Adrenal gland (tissue), 12 donors: ENCODE data around the gene APLF. TPM values are rescaled to one million over a fixed set of nuclear protein-coding genes. Genes with fewer than 3 reads are reported as not detected.

Source experiments
- DNase-seq, 7 donors: peaks; one replicate each; pipeline ENCODE4 v3.0.0-alpha.2; 2019 to 2020
- H3K27ac ChIP-seq, 5 donors: fragments of 200-600 bp; sonication (generic) in 4 of 5; 1 replicate in 3 of 5; 2 replicates in 2 of 5; pipeline versions ENCODE4 v1.5.1 to v1.8.0; 2016 to 2020; ENCODE audit warnings: mild to moderate bottlenecking in 1 of 5
- H3K27me3 ChIP-seq: fragments of 200-600 bp; 2 replicates; pipeline ENCODE4 v1.8.0; 2021
- H3K36me3 ChIP-seq, 2 donors: fragments of 200-600 bp; replicated peaks in 1 of 2; 1 replicate in 1 of 2; 2 replicates in 1 of 2; pipeline versions ENCODE4 v1.5.1 to v1.8.0; 2018 to 2022
- H3K4me1 ChIP-seq, 2 donors: fragments of 200-600 bp; replicated peaks in 1 of 2; 1 replicate in 1 of 2; 2 replicates in 1 of 2; pipeline versions ENCODE4 v1.5.1 to v1.8.0; 2018 to 2021
- H3K4me3 ChIP-seq, 4 donors: fragments of 200-600 bp; sonication (generic) in 3 of 4; one replicate each; pipeline ENCODE4 v1.5.1; 2016 to 2018
- H3K9me3 ChIP-seq, 3 donors: fragments of 200-600 bp; sonication (generic) in 1 of 3; replicated peaks in 1 of 3; 1 replicate in 2 of 3; 2 replicates in 1 of 3; pipeline versions ENCODE4 v1.5.1 to v1.8.0; 2016 to 2021
- POLR2A ChIP-seq, 2 donors: fragments of 450-650 bp; IDR thresholded peaks; one replicate each; pipeline ENCODE4 v1.6.1; 2017; ENCODE audit warnings: antibody characterized with exemption in 2 of 2, mild to moderate bottlenecking in 2 of 2, moderate library complexity in 1 of 2
- WGBS, 4 donors: extraction: QIAGEN DNeasy Blood & Tissue Kit in 2 of 4; methylation state at CpG; one replicate each; pipeline versions ENCODE4 v1.1.5 to v1.1.7; 2013 to 2017; 5-methylcytosine and 5-hydroxymethylcytosine counted together
- intact Hi-C, 2 donors: fragments of 100-400 bp; cut with DNase I; formaldehyde crosslinking; loops; one replicate each; pipeline versions ENCODE4 v1.14.1 to v1.15.0; 2022 to 2023
- polyA plus RNA-seq, 3 donors: library from polyadenylated mRNA; stranded (reverse); fragments of 200-250 nt in 2 of 3; fragments of 350-450 nt in 1 of 3; fragmentation: Illumina TruSeq in 1 of 3; extraction: RNeasy Lipid Tissue Mini Kit (QIAGEN cat#74804) in 1 of 3; gene quantifications; one replicate each; pipeline ENCODE4 v1.2.3, GENCODE V29; 2013 to 2014
- total RNA-seq, 9 donors: library from RNA; depleted of rRNA in 4 of 9; stranded (reverse); fragments of >200 nt in 4 of 9; fragments of 120-200 nt in 1 of 9; fragmentation: NEBNext Ultra II Directional in 1 of 9; extraction: Animal tissue kit (Norgen Biotek cat#: 25700) in 1 of 9; gene quantifications; one replicate each; pipeline versions ENCODE4 v1.1.0 to v1.2.4, GENCODE V29; 2013 to 2023
- TF ChIP-seq, protein P1 (sequence below), 6 experiments: fragments of 450-650 bp in 4 of 6; fragments of 200-600 bp in 2 of 6; sonication (generic) in 1 of 6; IDR thresholded peaks; 1 replicate in 5 of 6; 2 replicates in 1 of 6; pipeline versions ENCODE4 v1.5.1 to v1.8.0; 2016 to 2021; ENCODE audit warnings: antibody characterized with exemption in 6 of 6, mild to moderate bottlenecking in 2 of 6, moderate library complexity in 1 of 6
- donor health status: healthy with polysubstance abuse.
- donor health status: Bipolar disorder and iron deficiency.
- donor health status: DM: yes; HTN: yes; CAD: no.
- donor health status: DM: no; HTN: no; CAD: no.
- donor health status: DM: no; HTN: no; CAD: no.
- donor health status: DM: yes; HTN: yes; CAD: no.

Gene APLF
- total and polyA plus RNA-seq, 12 donors: 1.1 to 6.8 (median 3.6) TPM

DNA sequence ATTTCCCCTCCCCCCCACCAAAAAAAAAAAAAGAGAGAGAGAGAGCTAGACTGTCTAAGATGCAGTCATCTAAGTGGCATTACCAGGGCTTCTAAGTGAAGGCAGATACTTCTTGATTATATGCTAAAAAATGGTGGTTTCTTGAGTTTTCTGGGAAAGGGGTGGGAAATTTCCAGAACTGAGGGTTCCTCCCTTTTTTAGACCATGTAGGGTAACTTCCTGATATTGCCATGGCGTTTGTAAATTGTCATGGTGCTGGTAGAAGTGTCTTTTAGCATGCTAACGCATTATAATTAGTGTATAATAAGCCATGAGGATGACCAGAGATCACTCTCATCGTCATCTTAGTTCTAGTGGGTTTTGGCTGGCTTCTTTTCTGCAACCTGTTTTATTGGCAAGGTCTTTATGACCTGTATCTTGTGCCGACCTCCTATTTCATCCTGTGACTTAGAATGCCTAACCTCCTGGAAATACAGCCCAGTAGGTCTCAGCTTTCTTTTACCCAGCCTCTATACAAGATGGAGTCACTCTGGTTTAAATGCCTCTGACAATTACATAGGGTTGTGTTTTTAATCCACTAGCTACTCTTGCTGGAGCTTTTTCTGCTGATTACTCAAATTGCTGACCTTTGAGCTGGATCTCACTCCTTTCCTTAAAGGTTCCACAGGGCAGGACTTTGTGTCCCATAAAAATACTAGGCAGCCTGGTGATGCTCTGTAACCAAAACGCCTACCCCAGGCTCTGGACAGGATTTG is 145.6 kb downstream of the APLF start:
- H3K27ac ChIP-seq: no peak overlapping the region
- H3K36me3 ChIP-seq: no peaks in the 10 kb centered on the region
- intact Hi-C loops: no loop called here
- no peaks in the 10 kb centered on the region for H3K9me3 ChIP-seq
- no peak for DNase-seq
- H3K4me1 ChIP-seq: no peaks in the 10 kb centered on the region
- TF ChIP-seq POLR2A (IDR thresholded peaks at IDR 0.05): no peak
- TF ChIP-seq, protein P1, sequence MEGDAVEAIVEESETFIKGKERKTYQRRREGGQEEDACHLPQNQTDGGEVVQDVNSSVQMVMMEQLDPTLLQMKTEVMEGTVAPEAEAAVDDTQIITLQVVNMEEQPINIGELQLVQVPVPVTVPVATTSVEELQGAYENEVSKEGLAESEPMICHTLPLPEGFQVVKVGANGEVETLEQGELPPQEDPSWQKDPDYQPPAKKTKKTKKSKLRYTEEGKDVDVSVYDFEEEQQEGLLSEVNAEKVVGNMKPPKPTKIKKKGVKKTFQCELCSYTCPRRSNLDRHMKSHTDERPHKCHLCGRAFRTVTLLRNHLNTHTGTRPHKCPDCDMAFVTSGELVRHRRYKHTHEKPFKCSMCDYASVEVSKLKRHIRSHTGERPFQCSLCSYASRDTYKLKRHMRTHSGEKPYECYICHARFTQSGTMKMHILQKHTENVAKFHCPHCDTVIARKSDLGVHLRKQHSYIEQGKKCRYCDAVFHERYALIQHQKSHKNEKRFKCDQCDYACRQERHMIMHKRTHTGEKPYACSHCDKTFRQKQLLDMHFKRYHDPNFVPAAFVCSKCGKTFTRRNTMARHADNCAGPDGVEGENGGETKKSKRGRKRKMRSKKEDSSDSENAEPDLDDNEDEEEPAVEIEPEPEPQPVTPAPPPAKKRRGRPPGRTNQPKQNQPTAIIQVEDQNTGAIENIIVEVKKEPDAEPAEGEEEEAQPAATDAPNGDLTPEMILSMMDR (IDR thresholded peaks at IDR 0.05): no peak
- 71 to 87% (median 83%) methylated on average over 5 of the region's 5 CpGs for WGBS, 4 donors
- H3K27me3 ChIP-seq: no peaks in the 10 kb centered on the region
- no peak overlapping the region for H3K4me3 ChIP-seq

DNA sequence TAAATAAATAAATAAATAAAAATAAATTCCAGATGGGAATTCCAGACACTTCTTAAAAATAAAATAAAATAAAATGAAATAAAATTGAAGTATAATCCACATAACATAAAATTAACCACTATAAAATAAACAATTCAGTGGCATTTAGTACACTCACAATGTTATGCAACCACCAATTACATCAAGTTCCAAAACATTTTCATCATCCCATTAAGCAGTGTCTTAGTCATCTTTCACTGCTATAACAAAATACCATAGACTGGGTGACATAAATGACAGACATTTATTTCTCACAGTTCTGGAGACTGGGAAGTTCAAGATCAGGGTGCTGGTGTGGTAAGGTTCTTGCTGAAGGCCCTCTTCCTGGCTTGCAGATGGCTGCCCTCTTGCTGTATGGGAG is 153.4 kb downstream of the APLF start:
- Histone ChIP-seq H3K9me3 (no peaks in the 10 kb centered on the region), H3K36me3 (no peaks in the 10 kb centered on the region), H3K4me1 (no peaks in the 10 kb centered on the region), H3K27ac (no peak overlapping the region), H3K4me3 (no peak overlapping the region), H3K27me3 (no peaks in the 10 kb centered on the region)
- intact Hi-C loops: no loop called here
- TF ChIP-seq, protein P1 (IDR thresholded peaks at IDR 0.05): no peak
- no peak for TF ChIP-seq POLR2A (IDR thresholded peaks at IDR 0.05)
- no peak for DNase-seq

DNA sequence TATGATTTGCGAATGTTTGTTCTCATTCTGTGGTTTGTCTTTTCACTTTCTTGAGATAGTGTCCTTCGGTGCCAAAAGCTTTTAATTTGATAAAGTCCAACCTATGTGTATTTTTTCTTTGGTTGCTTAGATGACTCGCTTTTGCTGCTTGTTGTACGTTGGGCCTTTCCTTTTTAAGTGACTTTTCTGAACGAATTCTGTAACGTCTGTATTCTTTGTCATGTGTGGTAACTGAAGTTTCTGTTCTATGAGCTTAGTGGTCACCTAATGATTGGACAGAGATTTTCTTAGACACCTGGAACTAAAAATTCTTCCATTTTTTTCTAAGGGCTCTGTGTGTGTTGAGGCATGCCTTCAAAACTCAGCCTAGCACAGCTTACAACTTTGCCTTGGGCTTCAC is 156.4 kb downstream of the APLF start:
- no peak for TF ChIP-seq POLR2A (IDR thresholded peaks at IDR 0.05)
- TF ChIP-seq, protein P1 (IDR thresholded peaks at IDR 0.05): no peak

DNA sequence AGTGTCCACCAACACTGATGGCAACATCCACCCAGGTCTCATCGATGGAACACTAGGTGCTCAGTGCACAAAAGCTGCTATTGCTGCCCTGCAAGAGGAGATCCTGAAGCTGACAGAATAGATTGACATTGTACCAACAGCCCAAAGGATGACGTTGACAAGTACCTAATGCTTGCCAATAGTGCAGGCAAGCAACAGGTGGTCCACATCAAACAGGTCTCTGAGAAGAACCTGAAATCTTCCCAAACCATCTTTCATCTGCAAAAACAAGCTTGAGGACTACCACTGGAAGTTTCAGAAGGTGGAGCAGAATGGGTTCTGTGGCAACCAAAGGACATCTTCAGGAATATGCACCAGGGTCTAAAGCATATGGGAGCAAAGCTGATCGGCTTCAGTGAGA is 160.2 kb downstream of the APLF start:
- Histone ChIP-seq H3K27me3 (no peaks in the 10 kb centered on the region), H3K4me3 (no peak overlapping the region), H3K9me3 (no peaks in the 10 kb centered on the region), H3K36me3 (no peaks in the 10 kb centered on the region), H3K4me1 (no peaks in the 10 kb centered on the region), H3K27ac (no peak overlapping the region)
- no peak for DNase-seq
- WGBS, 4 donors: 80 to 87% (median 84%) methylated on average over 2 to 3 of the region's 3 CpGs
- TF ChIP-seq, protein P1 (IDR thresholded peaks at IDR 0.05): no peak
- TF ChIP-seq POLR2A (IDR thresholded peaks at IDR 0.05): no peak
- intact Hi-C loops: no loop called here

More for the DNA sequence above, 156.4 kb downstream of the APLF start:
- Histone ChIP-seq H3K9me3 (no peaks in the 10 kb centered on the region), H3K27me3 (no peaks in the 10 kb centered on the region), H3K27ac (no peak overlapping the region), H3K36me3 (no peaks in the 10 kb centered on the region), H3K4me1 (no peaks in the 10 kb centered on the region), H3K4me3 (no peak overlapping the region)
- intact Hi-C loops: no loop called here
- WGBS, 4 donors: 81 to 86% (median 85%) methylated on average over 6 of the region's 6 CpGs
- DNase-seq: no peak

Other genes starting within 250 kb of the APLF start
- 100 to 1,000 TPM in 1 of 9 donors, 10 to 100 TPM in 8; 17.7 to 169 (median 62.6) TPM for gene PPP3R1, start 215.1 kb upstream of the APLF start, total RNA-seq
- 10 to 100 TPM; 11.8 to 68.4 (median 13.3) TPM for gene PPP3R1, start 215.1 kb upstream of the APLF start, polyA plus RNA-seq
- gene CNRIP1, start 147.6 kb upstream of the APLF start, total RNA-seq: 10 to 100 TPM in 7 of 9 donors, 1 to 10 TPM in 2; 4.3 to 16.6 (median 13.1) TPM
- 10 to 100 TPM; 12.6 to 15.5 (median 12.6) TPM for gene CNRIP1, start 147.6 kb upstream of the APLF start, polyA plus RNA-seq
- 10 to 100 TPM in 6 of 9 donors, 1 to 10 TPM in 3; 4.5 to 29.4 (median 14.3) TPM for gene PLEK, start 102.3 kb upstream of the APLF start, total RNA-seq
- 10 to 100 TPM in 1 of 3 donors, 1 to 10 TPM in 2; 5.2 to 12.2 (median 7.4) TPM for gene PLEK, start 102.3 kb upstream of the APLF start, polyA plus RNA-seq
- 1 to 10 TPM in 5 of 9 donors, under 1 TPM in 4; 0.42 to 2.7 (median 1.2) TPM for gene FBXO48, start 291 bp upstream of the APLF start, total RNA-seq
- gene FBXO48, start 291 bp upstream of the APLF start, polyA plus RNA-seq: 1 to 10 TPM in 1 of 3 donors, under 1 TPM in 2; 0.54 to 2.8 (median 0.56) TPM
- gene PROKR1, start 176.0 kb downstream of the APLF start, total RNA-seq: 1 to 10 TPM in 1 of 9 donors, under 1 TPM in 4, not detected in 4; 0.06 to 2.4 (median 0.69) TPM
- gene PROKR1, start 176.0 kb downstream of the APLF start, polyA plus RNA-seq: under 1 TPM; 0.17 to 0.53 (median 0.32) TPM